IPS DF 6.9 (cell line): ENCODE data around the gene TEX52.

ENCODE experiments used
- DNase-seq: peaks from one replicate; pipeline ENCODE4 v3.0.0-alpha.2; 2013; ENCODE audit warnings: low read depth, low spot score
- H3K27ac ChIP-seq: one replicate; pipeline ENCODE4 v1.5.1; 2013; ENCODE audit warnings: low read length, control low read depth
- H3K27me3 ChIP-seq: 2 replicates; pipeline ENCODE4 v1.6.1; 2013; ENCODE audit warnings: mild to moderate bottlenecking, low read length; ENCODE audit not compliant: control insufficient read depth, insufficient read depth
- H3K36me3 ChIP-seq: 2 replicates; pipeline ENCODE4 v1.6.1; 2013; ENCODE audit warnings: low read length; ENCODE audit not compliant: control insufficient read depth, insufficient read depth
- H3K4me1 ChIP-seq: 2 replicates; pipeline ENCODE4 v1.6.1; 2013; ENCODE audit warnings: low read length; ENCODE audit not compliant: control insufficient read depth, insufficient read depth
- H3K4me3 ChIP-seq: 2 replicates; pipeline ENCODE4 v1.5.1; 2013; ENCODE audit warnings: mild to moderate bottlenecking, low read length
- H3K9me3 ChIP-seq: 2 replicates; pipeline ENCODE4 v1.6.1; 2013; ENCODE audit warnings: low read length, inconsistent platforms; ENCODE audit not compliant: control insufficient read depth, insufficient read depth
- WGBS: extraction: QIAGEN DNeasy Blood & Tissue Kit; methylation state at CpG from one replicate; pipeline ENCODE4 v1.1.7; 2013; ENCODE audit warnings: mixed read lengths, missing lambda C conversion rate; ENCODE audit not compliant: insufficient read length, insufficient coverage; 5-methylcytosine and 5-hydroxymethylcytosine counted together

TEX52 gene

DNA sequence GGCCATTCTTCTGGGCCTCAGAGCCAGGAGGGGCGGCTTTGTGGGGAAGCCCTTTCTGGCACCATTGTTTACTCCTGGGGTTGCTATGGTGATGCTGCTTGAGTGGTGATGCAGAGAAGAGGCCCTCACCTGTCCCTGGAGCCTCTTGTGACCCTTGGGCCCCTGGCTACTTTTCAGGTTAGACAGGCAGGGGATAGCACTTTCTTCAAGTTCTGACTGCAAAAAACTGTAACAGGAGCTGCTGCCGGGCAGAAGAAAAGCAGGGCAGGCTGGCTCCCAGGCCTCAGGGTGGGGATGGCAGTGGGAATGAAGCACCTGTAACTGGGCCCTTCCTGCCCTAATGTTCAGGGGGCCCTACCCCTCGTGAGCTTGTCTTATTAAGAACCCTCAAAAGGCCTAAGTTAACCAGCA is at the start of gene TEX52:
Gene TEX52 (minus strand): TSS at position 19 of the 411 bp plus-strand sequence. CDS start 13 bp downstream, at position 6.
- H3K4me1 ChIP-seq: no peaks in the 10 kb centered on the region
- DNase-seq: no peak
- H3K27ac ChIP-seq: no peak within 1 kb of the TSS
- H3K9me3 ChIP-seq: no peaks in the 10 kb centered on the region
- no peaks in the 10 kb centered on the region for H3K27me3 ChIP-seq
- H3K36me3 ChIP-seq: peaks cover 10% of the 10 kb centered on the region; the same call in 1 of the 2 replicates
- no peak within 1 kb of the TSS for H3K4me3 ChIP-seq
- WGBS: no CpG with 5 or more reads among the region's 3 CpGs

DNA sequence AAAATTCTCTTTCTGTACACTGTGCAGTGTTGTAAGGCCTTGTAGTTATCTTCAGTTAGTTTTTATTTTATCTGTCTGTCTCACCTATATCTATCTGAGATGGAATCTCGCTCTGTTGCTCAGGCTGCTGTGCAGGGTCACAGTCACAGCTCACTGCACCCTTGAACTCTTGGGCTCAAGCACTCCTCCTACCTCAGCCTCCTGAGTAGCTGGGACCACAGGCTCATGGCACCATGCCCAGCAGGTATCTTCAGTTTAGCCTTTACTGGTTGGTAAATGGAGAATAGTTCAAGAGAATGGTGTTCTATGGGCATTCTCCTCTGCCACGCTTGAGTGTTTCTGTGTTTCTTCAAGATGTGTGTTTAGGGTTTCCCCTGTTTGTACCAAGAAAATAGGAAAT is 47.4 kb upstream of the TEX52 start:
- no peaks in the 10 kb centered on the region for H3K27me3 ChIP-seq
- no peak for DNase-seq
- WGBS: no CpG with 5 or more reads among the region's 2 CpGs
- no peaks in the 10 kb centered on the region; the same call in 1 of the 2 replicates for H3K9me3 ChIP-seq
- no peak overlapping the region for H3K27ac ChIP-seq
- H3K36me3 ChIP-seq: no peaks in the 10 kb centered on the region
- no peak overlapping the region for H3K4me3 ChIP-seq
- H3K4me1 ChIP-seq: no peaks in the 10 kb centered on the region

DNA sequence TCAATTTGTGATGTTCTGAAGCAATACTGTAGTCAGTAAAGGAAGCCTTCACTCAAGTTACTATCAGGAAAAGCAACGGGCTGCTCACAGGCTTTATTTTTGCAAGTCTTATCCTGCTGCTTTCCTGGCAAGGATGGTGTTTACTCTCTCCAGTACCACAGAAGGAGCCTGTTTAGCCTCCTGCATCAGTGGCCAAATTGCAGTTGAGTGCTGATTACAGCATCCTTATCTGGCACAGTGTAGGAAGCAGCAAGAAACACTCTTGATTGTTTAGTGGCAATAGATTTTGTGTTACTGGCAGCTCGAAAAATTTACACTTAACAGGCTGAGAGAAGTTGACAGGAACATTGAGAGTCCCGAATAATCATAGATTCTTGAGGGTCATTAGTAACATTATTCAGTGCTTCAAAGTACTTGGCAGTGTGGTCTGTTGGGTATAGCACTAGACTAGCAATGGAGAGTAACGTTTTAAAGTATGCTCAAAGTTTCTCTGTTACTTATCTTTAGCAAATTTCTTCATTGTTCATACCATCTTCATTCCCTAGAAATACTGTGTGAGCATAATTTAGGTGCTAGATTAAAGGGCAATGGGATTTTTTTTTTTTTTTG is 45.5 kb upstream of the TEX52 start:
- H3K36me3 ChIP-seq: no peaks in the 10 kb centered on the region
- H3K27me3 ChIP-seq: no peaks in the 10 kb centered on the region
- no peak for DNase-seq
- H3K4me1 ChIP-seq: no peaks in the 10 kb centered on the region
- H3K4me3 ChIP-seq: no peak overlapping the region
- WGBS: no CpG with 5 or more reads among the region's 4 CpGs
- no peak overlapping the region for H3K27ac ChIP-seq
- H3K9me3 ChIP-seq: no peaks in the 10 kb centered on the region; the same call in 1 of the 2 replicates

DNA sequence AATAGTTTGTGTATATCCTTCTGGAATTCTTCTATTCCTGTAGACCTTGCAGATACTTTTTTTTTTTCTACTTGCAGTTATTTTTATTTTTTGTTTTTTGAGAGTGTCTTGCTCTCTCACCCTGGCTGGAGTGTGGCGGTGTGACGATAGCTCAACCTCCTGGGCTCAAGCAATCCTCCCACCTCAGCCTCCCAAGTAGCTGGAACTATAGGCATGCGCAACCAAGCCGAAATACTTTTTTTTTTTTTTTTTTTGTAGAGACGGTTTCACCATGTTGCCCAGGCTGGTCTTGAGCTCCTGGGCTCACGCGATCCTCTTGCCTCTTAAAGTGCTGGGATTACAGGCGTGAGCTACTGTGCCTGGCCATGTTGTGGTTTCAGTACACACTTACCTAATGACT is 43.8 kb upstream of the TEX52 start:
- H3K9me3 ChIP-seq: no peaks in the 10 kb centered on the region
- H3K27ac ChIP-seq: no peak overlapping the region
- no peak for DNase-seq
- H3K4me1 ChIP-seq: no peaks in the 10 kb centered on the region
- no peak overlapping the region for H3K4me3 ChIP-seq
- no peaks in the 10 kb centered on the region for H3K36me3 ChIP-seq
- H3K27me3 ChIP-seq: no peaks in the 10 kb centered on the region
- WGBS: no CpG with 5 or more reads among the region's 8 CpGs

DNA sequence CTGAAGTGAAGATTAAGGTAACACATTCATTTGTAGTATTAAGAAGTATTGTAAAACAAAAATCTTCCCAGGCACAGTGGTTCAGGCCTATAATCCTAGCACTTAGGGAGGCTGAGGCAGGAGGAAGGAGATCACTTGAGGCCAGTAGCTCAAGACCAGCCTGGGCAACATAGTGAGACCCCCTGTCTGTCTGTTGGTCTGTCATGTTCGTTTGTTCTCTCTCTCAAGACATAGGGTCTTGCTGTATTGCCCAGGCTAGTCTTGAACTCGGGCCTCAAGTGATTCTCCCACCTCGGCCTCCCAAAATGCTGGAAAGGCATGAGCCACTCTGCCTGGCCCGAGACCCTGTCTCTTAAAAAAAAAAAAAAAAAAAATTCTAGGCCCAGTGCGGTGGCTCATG is 40.6 kb upstream of the TEX52 start:
- Histone ChIP-seq H3K27me3 (no peaks in the 10 kb centered on the region), H3K27ac (no peak overlapping the region), H3K4me1 (no peaks in the 10 kb centered on the region), H3K4me3 (no peak overlapping the region), H3K36me3 (no peaks in the 10 kb centered on the region), H3K9me3 (no peaks in the 10 kb centered on the region)
- DNase-seq: no peak
- WGBS: no CpG with 5 or more reads among the region's 5 CpGs

DNA sequence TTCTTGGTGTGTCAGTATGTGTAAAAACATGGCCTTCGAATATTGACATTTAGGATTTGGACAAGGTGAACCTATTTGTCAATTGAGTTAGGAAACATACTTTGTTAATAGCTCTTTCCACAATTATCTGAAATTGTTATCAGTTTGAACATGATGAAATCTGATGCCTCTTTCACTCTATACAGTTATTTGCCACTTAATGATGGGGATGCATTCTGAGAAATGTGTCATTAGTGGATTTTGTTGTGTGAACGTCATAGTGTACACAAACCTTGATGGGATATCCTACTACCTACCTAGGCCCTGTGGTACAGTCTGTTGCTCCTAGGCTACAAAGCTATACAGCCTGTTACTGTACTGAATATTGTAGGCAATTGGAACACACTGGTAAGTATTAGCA is 38.7 kb upstream of the TEX52 start:
- Histone ChIP-seq H3K27me3 (no peaks in the 10 kb centered on the region), H3K4me1 (no peaks in the 10 kb centered on the region), H3K9me3 (no peaks in the 10 kb centered on the region), H3K36me3 (no peaks in the 10 kb centered on the region), H3K4me3 (no peak overlapping the region), H3K27ac (no peak overlapping the region)
- WGBS: no CpG with 5 or more reads among the region's 2 CpGs
- no peak for DNase-seq

DNA sequence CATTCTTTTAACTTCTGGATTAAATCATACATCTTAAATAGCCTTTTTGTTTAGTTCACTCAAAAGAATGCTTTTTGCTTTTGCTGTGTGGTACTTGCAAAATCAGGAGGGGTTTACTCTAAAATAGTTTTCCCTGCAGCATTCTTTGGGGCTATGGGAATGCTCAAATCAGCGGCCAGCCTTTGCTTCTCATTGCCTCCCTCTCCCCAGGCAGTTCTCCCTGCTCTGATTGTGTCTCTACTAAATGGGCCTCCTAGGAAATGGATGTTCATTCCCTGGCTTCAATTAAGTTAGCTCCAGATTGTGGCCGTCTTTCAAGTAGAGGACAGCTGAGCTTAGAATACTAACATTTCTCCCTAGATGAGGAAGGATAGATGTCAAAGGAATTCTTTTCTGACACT is 38.2 kb upstream of the TEX52 start:
- no peak for DNase-seq
- Histone ChIP-seq H3K36me3 (no peaks in the 10 kb centered on the region), H3K27ac (no peak overlapping the region), H3K4me1 (no peaks in the 10 kb centered on the region), H3K9me3 (no peaks in the 10 kb centered on the region), H3K4me3 (no peak overlapping the region), H3K27me3 (no peaks in the 10 kb centered on the region)
- no CpG with 5 or more reads among the region's 2 CpGs for WGBS

DNA sequence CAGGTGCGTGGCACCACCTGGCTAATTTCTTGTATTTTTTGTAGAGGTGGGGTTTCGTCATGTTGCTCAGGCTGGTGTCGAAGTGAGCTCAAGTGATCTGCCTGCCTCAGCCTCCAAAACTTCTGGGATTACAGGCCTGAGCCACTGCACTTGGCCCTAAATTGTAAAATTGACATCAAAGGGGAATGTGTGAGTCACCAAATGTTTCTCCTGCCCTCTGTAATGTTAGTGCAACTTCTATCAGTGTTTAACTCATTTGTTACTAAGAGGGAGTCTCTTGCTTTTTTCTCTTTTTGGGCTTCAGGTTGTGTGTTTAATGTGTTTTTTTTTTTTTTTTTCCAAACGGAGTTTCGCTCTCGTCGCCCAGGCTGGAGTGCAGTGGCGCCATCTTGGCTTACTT is 36.2 kb upstream of the TEX52 start:
- WGBS: no CpG with 5 or more reads among the region's 8 CpGs
- Histone ChIP-seq H3K36me3 (no peaks in the 10 kb centered on the region; the same call in 1 of the 2 replicates), H3K9me3 (no peaks in the 10 kb centered on the region), H3K4me1 (no peaks in the 10 kb centered on the region), H3K4me3 (no peak overlapping the region), H3K27ac (no peak overlapping the region), H3K27me3 (no peaks in the 10 kb centered on the region)
- DNase-seq: no peak

DNA sequence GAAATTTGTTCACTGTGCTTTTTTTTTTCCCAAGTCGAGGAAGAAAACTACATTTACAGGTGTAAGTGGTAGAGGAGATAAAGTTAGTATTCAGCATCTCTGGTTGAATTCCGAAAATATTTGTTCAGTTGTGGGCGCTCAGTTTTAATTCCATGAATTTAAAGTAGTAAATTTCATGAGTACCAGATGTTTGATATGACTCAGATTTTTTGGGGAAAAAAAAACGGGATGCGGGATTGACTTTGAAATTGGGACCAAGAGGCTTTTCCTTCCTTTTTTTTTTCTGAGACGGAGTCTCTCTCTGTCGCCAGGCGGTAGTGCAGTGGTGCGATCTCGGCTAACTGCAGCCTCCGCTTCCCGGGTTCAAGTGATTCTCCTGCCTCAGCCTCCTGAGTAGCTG is 35.4 kb upstream of the TEX52 start:
- H3K36me3 ChIP-seq: no peaks in the 10 kb centered on the region; the same call in 1 of the 2 replicates
- no peak overlapping the region for H3K4me3 ChIP-seq
- no CpG with 5 or more reads among the region's 12 CpGs for WGBS
- H3K4me1 ChIP-seq: no peaks in the 10 kb centered on the region
- no peak overlapping the region for H3K27ac ChIP-seq
- H3K9me3 ChIP-seq: no peaks in the 10 kb centered on the region
- no peak for DNase-seq
- no peaks in the 10 kb centered on the region for H3K27me3 ChIP-seq

DNA sequence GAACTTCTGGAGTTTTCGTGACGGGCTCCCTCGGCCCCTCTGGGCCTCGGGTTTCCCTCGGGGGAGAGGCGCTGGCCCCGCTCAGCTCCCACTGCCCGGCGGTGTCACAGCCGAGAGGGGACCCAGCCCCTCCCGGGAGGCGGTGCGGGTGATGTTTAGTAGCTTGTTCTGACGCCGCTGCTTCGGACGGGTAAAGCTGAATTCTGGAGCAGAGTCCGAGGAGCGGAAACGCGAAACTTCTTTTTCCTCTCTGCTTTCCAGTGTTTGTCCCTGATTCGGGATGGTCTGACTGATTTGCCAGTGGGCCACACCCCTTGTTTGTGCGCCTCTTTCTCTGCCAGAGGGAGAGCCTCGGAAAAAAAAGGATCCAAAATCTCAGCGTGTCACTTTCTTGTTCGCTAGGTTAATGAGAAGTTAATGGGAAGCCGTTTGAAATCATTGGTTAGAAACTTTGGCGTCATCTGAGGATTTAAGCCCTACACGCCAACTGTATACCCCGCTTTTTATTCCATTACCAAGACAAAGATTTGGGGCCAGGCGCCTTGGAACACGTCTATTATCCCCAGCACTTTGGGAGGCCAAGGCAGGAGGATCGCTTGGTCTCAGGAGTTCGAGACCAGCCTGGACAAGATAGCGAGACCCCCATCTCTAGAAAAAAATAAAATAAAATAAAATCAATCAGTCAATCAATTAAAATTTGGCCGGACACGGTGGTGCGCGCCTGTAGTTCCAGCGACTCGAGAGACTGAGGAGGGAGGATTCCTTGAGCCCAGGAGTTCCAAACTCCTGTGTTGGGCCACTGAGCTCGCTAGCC is 34.6 kb upstream of the TEX52 start:
- no peak for DNase-seq
- Histone ChIP-seq H3K9me3 (no peaks in the 10 kb centered on the region), H3K4me3 (peak overlapping the region; percentile 73; the same call in 1 of the 2 replicates), H3K27me3 (no peaks in the 10 kb centered on the region), H3K36me3 (no peaks in the 10 kb centered on the region; the same call in 1 of the 2 replicates), H3K27ac (no peak overlapping the region), H3K4me1 (no peaks in the 10 kb centered on the region)
- no CpG with 5 or more reads among the region's 42 CpGs for WGBS
